GM12878 (cell line): ENCODE data around the gene CLSTN2. TPM values are rescaled to one million over a fixed set of nuclear protein-coding genes. Genes with fewer than 3 reads are reported as not detected.

Experiments
- ATAC-seq: fragments of 200-7000 bp; cut with Tn5 transposase; 3 replicates; pipeline ENCODE4 v1.9.1; 2020; ENCODE audit warnings: mild to moderate bottlenecking, moderate library complexity
- BruUV-seq: library from RNA; stranded (reverse); fragments of 400-500 nt; replicated peaks from 2 replicates; lab custom pipeline; 2021; lab: Mats Ljungman, UMichigan
- CTCF ChIA-PET: fragments of 300-600 bp; sonication (Branson Sonifier 250); formaldehyde crosslinking; extraction: SDS; loops from one replicate; lab custom pipeline; 2021; ENCODE audit warnings: inconsistent platforms; lab: Yijun Ruan, JAX
- POLR2A ChIA-PET: fragments of 350-600 bp; formaldehyde crosslinking; extraction: SDS; loops from one replicate; lab custom pipeline; 2021; ENCODE audit warnings: inconsistent platforms; lab: Charles Lee
- RAD21 ChIA-PET: fragments of 300-600 bp; sonication (Branson Sonifier 250); formaldehyde crosslinking; loops from one replicate; lab custom pipeline; 2023; ENCODE audit warnings: antibody characterized with exemption; ENCODE audit not compliant: unreplicated experiment; lab: Charles Lee
- SMC1A ChIA-PET: fragments of 300-600 bp; sonication (Branson Sonifier 250); formaldehyde crosslinking; loops from one replicate; lab custom pipeline; 2023; ENCODE audit not compliant: unreplicated experiment, uncharacterized antibody; lab: Charles Lee
- DNase-seq: peaks from one replicate; pipeline ENCODE4 v3.0.0-alpha.2; 2011; ENCODE audit warnings: low read depth, low spot score
- FAIRE-seq: peaks from 3 replicates; lab custom pipeline; 2011; peaks lifted over from hg19 to GRCh38; lab: Jason Lieb, UNC
- H2AFZ ChIP-seq: 2 replicates; pipeline ENCODE4 v1.6.0; 2011; ENCODE audit warnings: low read depth, low read length, control low read depth; ENCODE audit not compliant: control insufficient read depth
- H3K27ac ChIP-seq: 2 replicates; pipeline ENCODE4 v1.5.1; 2011; ENCODE audit warnings: control low read depth; ENCODE audit not compliant: control insufficient read depth, insufficient read depth
- H3K27me3 ChIP-seq, 2 experiments: replicated peaks in 1 of 2; 2 replicates each; pipeline versions ENCODE4 v1.6.0 to v1.6.1; 2011; ENCODE audit warnings: low read length in 1 of 2; ENCODE audit not compliant: control insufficient read depth in 2 of 2, insufficient read depth in 2 of 2
- H3K36me3 ChIP-seq, 2 experiments: 2 replicates each; pipeline ENCODE4 v1.5.1; 2011; ENCODE audit warnings: low read length in 1 of 2; ENCODE audit not compliant: control insufficient read depth in 2 of 2, insufficient read depth in 2 of 2
- H3K4me1 ChIP-seq: 2 replicates; pipeline ENCODE4 v1.6.1; 2011; ENCODE audit warnings: mild to moderate bottlenecking, low read length, moderate library complexity, mixed read lengths; ENCODE audit not compliant: control insufficient read depth, insufficient read depth
- H3K4me2 ChIP-seq: 2 replicates; pipeline ENCODE4 v1.6.0; 2011; ENCODE audit warnings: control low read depth; ENCODE audit not compliant: control insufficient read depth, insufficient read depth
- H3K4me3 ChIP-seq: fragments of 200-600 bp; sonication (generic); 2 replicates; pipeline ENCODE4 v1.5.1; 2016
- H3K79me2 ChIP-seq: 2 replicates; pipeline ENCODE4 v1.6.0; 2011; ENCODE audit warnings: low read length; ENCODE audit not compliant: control insufficient read depth, insufficient read depth
- H3K9ac ChIP-seq: 2 replicates; pipeline ENCODE4 v1.8.0; 2011; ENCODE audit warnings: low read length, control low read depth, mixed read lengths; ENCODE audit not compliant: control insufficient read depth, insufficient read depth
- H3K9me3 ChIP-seq: replicated peaks from 3 replicates; pipeline ENCODE4 v1.5.1; 2011; ENCODE audit warnings: mild to moderate bottlenecking, low read length; ENCODE audit not compliant: control insufficient read depth, insufficient read depth
- H4K20me1 ChIP-seq: 2 replicates; pipeline ENCODE4 v1.6.0; 2011; ENCODE audit not compliant: control insufficient read depth, insufficient read depth
- ASH2L ChIP-seq: fragments of 300-600, 200-600 bp; sonication (generic); IDR thresholded peaks from 2 replicates; pipeline ENCODE4 v1.6.1; 2017; ENCODE audit warnings: low read depth, mild to moderate bottlenecking, borderline replicate concordance
- E4F1 ChIP-seq: fragments of 450-650 bp; IDR thresholded peaks from 2 replicates; pipeline ENCODE4 v1.6.1; 2018; ENCODE audit warnings: borderline replicate concordance, mild to moderate bottlenecking; ENCODE audit not compliant: partially characterized antibody
- NR2C1 ChIP-seq: fragments of 450-650 bp; IDR thresholded peaks from 2 replicates; pipeline ENCODE4 v1.6.1; 2017; ENCODE audit warnings: antibody characterized with exemption, mild to moderate bottlenecking, moderate library complexity
- SMAD5 ChIP-seq: IDR thresholded peaks from 2 replicates; pipeline ENCODE4 v1.6.1; 2016; ENCODE audit warnings: antibody characterized with exemption, low read depth
- ZNF687 ChIP-seq: fragments of 450-650 bp; IDR thresholded peaks from 2 replicates; pipeline ENCODE4 v1.6.1; 2017; ENCODE audit warnings: mild to moderate bottlenecking, moderate library complexity
- WGBS: methylation state at CpG from one replicate; pipeline ENCODE4 v1.1.6; 2016; ENCODE audit warnings: low lambda C conversion rate; ENCODE audit not compliant: insufficient replicate concordance, insufficient coverage; ENCODE audit errors: missing lambda C conversion rate; 5-methylcytosine and 5-hydroxymethylcytosine counted together
- in situ Hi-C: fragments of 300-500 bp; cut with MboI; formaldehyde crosslinking; loops from 9 replicates; pipeline ENCODE4 v1.14.3; 2018; ENCODE audit warnings: mixed read lengths
- intact Hi-C: fragments of 100-400 bp; cut with micrococcal nuclease; formaldehyde crosslinking; loops from one replicate; pipeline ENCODE4 v1.14.2; 2022; ENCODE audit not compliant: unreplicated experiment
- polyA plus RNA-seq, 11 experiments: library from polyadenylated mRNA; depleted of rRNA in 4 of 11; unstranded in 6 of 11; stranded (reverse) in 5 of 11; fragments of >200 nt; fragmentation: Nextera tagmentation in 4 of 11; fragmentation: Illumina TruSeq in 1 of 11; extraction: Ambion mirVana in 4 of 11; extraction: Trizol in 1 of 11; gene quantifications; 1 replicate in 1 of 11; 2 replicates in 10 of 11; pipeline versions ENCODE4 v1.2.1 to v1.2.3, GENCODE V29; 2011 to 2016; ENCODE audit warnings: inconsistent platforms in 2 of 11, missing spikeins in 2 of 11, low read depth in 1 of 11
- total RNA-seq, 4 experiments: library from RNA; depleted of rRNA in 3 of 4; stranded (reverse); fragments of >200 nt in 3 of 4; fragmentation: Illumina TruSeq in 1 of 4; extraction: Trizol in 1 of 4; gene quantifications; 2 replicates each; pipeline versions ENCODE4 v1.2.1 to v1.2.3, GENCODE V29; 2013 to 2021

Gene CLSTN2
- total and polyA plus RNA-seq, 10 of the 15 experiments (the other 5 are each of a cell fraction or from before 2014, with no cell fraction given): under 0.01 to 0.10 (median under 0.01) TPM; not detected in 5

DNA sequence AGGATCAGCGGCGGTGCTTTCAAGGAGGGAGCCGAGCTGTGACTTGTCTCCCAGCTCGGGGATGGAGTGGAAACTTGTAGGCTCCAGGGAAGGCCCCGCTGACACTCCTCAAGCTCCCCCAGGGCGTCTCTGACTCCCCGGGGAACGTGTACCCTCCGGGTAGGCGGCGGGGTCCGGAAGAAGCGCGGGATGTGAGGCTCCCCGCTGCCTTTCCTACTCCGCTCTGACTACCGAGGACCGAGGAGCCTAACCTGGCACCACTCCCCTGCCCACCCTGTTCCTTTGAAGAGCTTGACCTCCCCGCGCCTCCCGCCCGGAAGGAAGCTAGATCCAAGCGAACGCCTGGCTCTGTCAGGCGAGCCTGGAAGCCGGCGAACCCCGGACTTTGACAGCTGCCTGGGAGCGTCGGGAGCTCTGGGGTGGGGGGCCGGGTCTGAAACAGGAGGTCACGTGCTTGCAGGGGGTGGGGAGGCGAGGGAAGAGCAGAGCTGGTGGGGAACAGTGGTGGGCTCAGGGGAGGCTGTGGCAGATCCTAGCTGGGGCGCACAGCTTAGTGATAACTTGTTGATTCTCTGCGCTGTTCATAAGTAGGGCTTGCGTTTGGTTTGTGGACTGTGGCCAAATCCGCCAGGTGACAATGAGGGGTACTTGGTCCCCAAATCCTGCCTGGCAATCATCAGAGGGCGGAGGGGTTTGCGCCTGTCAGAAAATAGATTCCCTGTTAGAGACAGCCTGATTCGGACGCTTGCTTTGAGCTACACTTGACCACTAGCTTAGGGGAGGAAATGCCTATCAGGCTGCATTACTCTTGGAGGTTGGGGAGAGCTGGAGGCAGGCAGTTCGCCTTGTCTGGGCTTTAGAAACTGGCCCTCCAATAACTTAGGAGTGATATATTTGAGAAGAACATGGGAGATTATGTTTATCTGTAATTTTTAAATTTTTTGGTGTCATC, 1.2 kb downstream of the CLSTN2 start:
- TF ChIP-seq NR2C1 (no peak), ASH2L (no peak), SMAD5 (no peak), E4F1 (no peak), ZNF687 (no peak)
- RAD21 ChIA-PET: no interaction called here
- CTCF ChIA-PET: interaction anchor here (1.2 to 2.5 kb wide), 3 partner anchors 9 to 508 kb away, joined by 3 to 14 read pairs (median 3); no protein-coding TSS in a partner anchor
- POLR2A ChIA-PET: interaction anchor here (0.7 kb wide), 1 partner anchor 43 kb away, joined by 5 read pairs; no protein-coding TSS in a partner anchor
- Histone ChIP-seq H3K36me3 (no peaks in the 10 kb centered on the region), H2AFZ (no peak overlapping the region), H3K79me2 (no peaks in the 10 kb centered on the region), H3K9ac (no peak overlapping the region), H3K4me1 (no peaks in the 10 kb centered on the region), H3K27me3 (peaks cover 7% of the 10 kb centered on the region in 2 experiments; a peak in 3 of 4 replicates), H3K9me3 (no peaks in the 10 kb centered on the region), H3K4me3 (no peak overlapping the region), H4K20me1 (no peaks in the 10 kb centered on the region), H3K27ac (no peak overlapping the region), H3K4me2 (no peak overlapping the region)
- ATAC-seq (no peak), DNase-seq (no peak), FAIRE-seq (no peak)
- no TSS peak for BruUV-seq
- intact Hi-C loops: loop anchor here (5.0 to 10.0 kb wide), 2 partner anchors 281 to 929 kb away; no protein-coding TSS in a partner anchor
- in situ Hi-C loops: loop anchor here (25.0 kb wide), 1 partner anchor 926 kb away; no protein-coding TSS in a partner anchor
- SMC1A ChIA-PET: interaction anchor here (0.6 kb wide), 1 partner anchor 632 kb away, joined by 4 read pairs; no protein-coding TSS in a partner anchor
- 10% methylated on average over 37 of the region's 42 CpGs for WGBS
